Natural killer cell (primary cell): ENCODE results near the gene CHKA. TPM values are rescaled to one million over a fixed set of nuclear protein-coding genes. Genes with fewer than 3 reads are reported as not detected.

Experiments
- ATAC-seq, 3 donors: fragments of 150-1000 bp in 2 of 3; fragments of 200-7000 bp in 1 of 3; cut with Tn5 transposase; 1 replicate in 1 of 3; 2 replicates in 2 of 3; pipeline ENCODE4 v1.10.0; 2021; ENCODE audit warnings: mild to moderate bottlenecking in 2 of 3, moderate library complexity in 2 of 3
- DNase-seq, 2 donors: peaks; one replicate each; pipeline versions ENCODE4 v3.0.0 to v3.0.0-alpha.2; 2013 to 2021; ENCODE audit warnings: mixed read lengths in 1 of 2
- H3K27ac ChIP-seq: one replicate; pipeline ENCODE4 v1.5.1; 2013; ENCODE audit warnings: mild to moderate bottlenecking, low read length
- H3K27me3 ChIP-seq: one replicate; pipeline ENCODE4 v1.6.1; 2013; ENCODE audit warnings: low read length; ENCODE audit not compliant: control insufficient read depth, insufficient read depth
- H3K36me3 ChIP-seq: one replicate; pipeline ENCODE4 v1.6.1; 2013; ENCODE audit warnings: low read length; ENCODE audit not compliant: control insufficient read depth, insufficient read depth
- H3K4me1 ChIP-seq: one replicate; pipeline ENCODE4 v1.6.1; 2013; ENCODE audit warnings: low read length; ENCODE audit not compliant: control insufficient read depth, insufficient read depth
- H3K4me3 ChIP-seq: one replicate; pipeline ENCODE4 v1.5.1; 2013; ENCODE audit warnings: low read length
- H3K9me3 ChIP-seq: one replicate; pipeline ENCODE4 v1.6.1; 2013; ENCODE audit warnings: low read length; ENCODE audit not compliant: control insufficient read depth, insufficient read depth
- H3K27ac Mint-ChIP-seq, 2 donors: one replicate each; pipeline ENCODE4 v1.8.0; 2022; ENCODE audit warnings: mild to moderate bottlenecking in 2 of 2, mixed read lengths in 2 of 2, moderate library complexity in 1 of 2
- H3K27me3 Mint-ChIP-seq, 2 donors: one replicate each; pipeline ENCODE4 v1.8.0; 2022; ENCODE audit warnings: low read depth in 2 of 2, mixed read lengths in 2 of 2
- H3K36me3 Mint-ChIP-seq: one replicate; pipeline ENCODE4 v1.8.0; 2022; ENCODE audit warnings: mixed read lengths
- H3K4me1 Mint-ChIP-seq, 2 donors: one replicate each; pipeline ENCODE4 v1.8.0; 2022; ENCODE audit warnings: mixed read lengths in 2 of 2
- H3K4me3 Mint-ChIP-seq: one replicate; pipeline ENCODE4 v1.8.0; 2022; ENCODE audit warnings: mild to moderate bottlenecking, moderate library complexity, mixed read lengths
- H3K9me3 Mint-ChIP-seq, 2 donors: one replicate each; pipeline ENCODE4 v1.8.0; 2022; ENCODE audit warnings: mixed read lengths in 2 of 2
- WGBS: methylation state at CpG from one replicate; pipeline ENCODE4 v1.1.7; 2013; ENCODE audit warnings: missing lambda C conversion rate; ENCODE audit not compliant: insufficient coverage; 5-methylcytosine and 5-hydroxymethylcytosine counted together
- intact Hi-C: fragments of 100-400 bp; cut with micrococcal nuclease; formaldehyde crosslinking; loops from one replicate; pipeline ENCODE4 v1.14.2; 2022
- total RNA-seq, 4 donors: library from RNA; stranded (reverse); fragments of 120-200 nt in 1 of 4; gene quantifications; one replicate each; pipeline versions ENCODE4 v1.2.3 to v1.2.4, GENCODE V29; 2013 to 2022
- TF ChIP-seq, protein P1 (sequence below): fragments of 200-600 bp; IDR thresholded peaks from one replicate; pipeline ENCODE4 v1.8.0; 2022; ENCODE audit warnings: antibody characterized with exemption

CHKA gene
- total RNA-seq, 3 donors from 2014 or later (not counting 1 experiment from before 2014, with no cell fraction given) = 15.8 to 24.6 (median 24.4) TPM

- WGBS = 94% methylated on average over 14 of the region's 14 CpGs
- Histone ChIP-seq H3K4me1 (no peaks in the 10 kb centered on the region), H3K9me3 (no peaks in the 10 kb centered on the region), H3K4me3 (no peak overlapping the region), H3K27ac (no peak overlapping the region), H3K36me3 (peaks cover 26% of the 10 kb centered on the region), H3K27me3 (no peaks in the 10 kb centered on the region)
- Mint-ChIP-seq H3K36me3 (peaks cover 20% of the 10 kb centered on the region), H3K27me3 (no peaks in the 10 kb centered on the region), H3K4me1 (no peaks in the 10 kb centered on the region), H3K4me3 (no peak overlapping the region), H3K27ac (no peak overlapping the region), H3K9me3 (no peaks in the 10 kb centered on the region)
- ATAC-seq (no peak), DNase-seq (no peak)
- TF ChIP-seq, protein P1, sequence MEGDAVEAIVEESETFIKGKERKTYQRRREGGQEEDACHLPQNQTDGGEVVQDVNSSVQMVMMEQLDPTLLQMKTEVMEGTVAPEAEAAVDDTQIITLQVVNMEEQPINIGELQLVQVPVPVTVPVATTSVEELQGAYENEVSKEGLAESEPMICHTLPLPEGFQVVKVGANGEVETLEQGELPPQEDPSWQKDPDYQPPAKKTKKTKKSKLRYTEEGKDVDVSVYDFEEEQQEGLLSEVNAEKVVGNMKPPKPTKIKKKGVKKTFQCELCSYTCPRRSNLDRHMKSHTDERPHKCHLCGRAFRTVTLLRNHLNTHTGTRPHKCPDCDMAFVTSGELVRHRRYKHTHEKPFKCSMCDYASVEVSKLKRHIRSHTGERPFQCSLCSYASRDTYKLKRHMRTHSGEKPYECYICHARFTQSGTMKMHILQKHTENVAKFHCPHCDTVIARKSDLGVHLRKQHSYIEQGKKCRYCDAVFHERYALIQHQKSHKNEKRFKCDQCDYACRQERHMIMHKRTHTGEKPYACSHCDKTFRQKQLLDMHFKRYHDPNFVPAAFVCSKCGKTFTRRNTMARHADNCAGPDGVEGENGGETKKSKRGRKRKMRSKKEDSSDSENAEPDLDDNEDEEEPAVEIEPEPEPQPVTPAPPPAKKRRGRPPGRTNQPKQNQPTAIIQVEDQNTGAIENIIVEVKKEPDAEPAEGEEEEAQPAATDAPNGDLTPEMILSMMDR = no peak
- intact Hi-C loops = no loop called here
These were observed 37.4 kb upstream of the CHKA start for GRCh38 chr11:68158580-68158979.

DNA sequence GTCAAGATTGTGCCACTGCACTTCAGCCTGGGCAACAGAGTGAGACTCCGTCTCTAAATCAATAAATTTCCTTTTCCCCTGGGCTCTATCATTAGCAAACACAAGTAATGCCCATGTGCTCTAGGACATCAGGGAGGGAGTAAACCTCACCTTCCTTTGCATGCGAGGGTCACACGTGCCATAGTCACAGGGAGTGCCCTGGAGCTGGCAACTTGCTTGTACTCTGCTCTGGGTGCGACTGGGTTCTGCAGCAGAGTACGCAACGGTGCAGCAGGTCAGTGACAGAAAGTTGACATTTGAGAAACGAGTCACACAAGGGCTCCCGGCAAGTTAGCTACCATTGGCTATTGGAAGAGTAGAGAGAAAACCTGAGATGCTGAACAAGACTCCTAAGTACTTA lies 32.6 kb upstream of the CHKA start:
- no peak overlapping the region for H3K27ac ChIP-seq
- intact Hi-C loops = no loop called here
- TF ChIP-seq, protein P1 = no peak
- no peak overlapping the region for H3K4me3 ChIP-seq
- DNase-seq (no peak), ATAC-seq (no peak)
- Mint-ChIP-seq H3K4me3 (no peak overlapping the region), H3K36me3 (peaks cover 10% of the 10 kb centered on the region), H3K27me3 (no peaks in the 10 kb centered on the region), H3K4me1 (peaks cover 0 to 9% of the 10 kb centered on the region in 2 donors), H3K9me3 (no peaks in the 10 kb centered on the region), H3K27ac (no peak overlapping the region)
- 95% methylated on average over 8 of the region's 8 CpGs for WGBS
- H3K36me3 ChIP-seq = peaks cover 18% of the 10 kb centered on the region
- H3K9me3 ChIP-seq = no peaks in the 10 kb centered on the region
- no peaks in the 10 kb centered on the region for H3K27me3 ChIP-seq
- H3K4me1 ChIP-seq = no peaks in the 10 kb centered on the region

DNA sequence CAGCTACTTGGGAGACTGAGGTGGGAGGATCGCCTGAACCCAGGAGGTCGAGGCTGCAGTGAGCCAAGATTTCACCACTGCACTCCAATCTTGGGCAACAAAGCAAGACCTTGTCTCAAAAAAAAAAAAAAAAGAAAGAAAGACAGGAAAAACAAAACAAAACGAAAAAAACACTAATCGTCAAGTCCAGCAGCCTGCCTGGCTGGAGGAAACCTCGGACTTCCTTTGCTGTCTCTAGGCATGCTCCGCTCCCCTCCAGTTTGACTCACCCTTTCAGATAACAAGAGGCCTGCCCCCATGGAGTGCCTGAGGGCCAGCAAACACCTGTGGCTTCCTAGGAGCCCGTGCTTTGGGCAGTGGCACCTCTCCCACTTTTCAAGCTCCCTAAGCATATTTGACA lies 28.8 kb upstream of the CHKA start:
- Mint-ChIP-seq H3K27ac (no peak overlapping the region), H3K36me3 (no peaks in the 10 kb centered on the region), H3K4me1 (peaks cover 0 to 13% of the 10 kb centered on the region in 2 donors), H3K4me3 (no peak overlapping the region), H3K9me3 (no peaks in the 10 kb centered on the region), H3K27me3 (no peaks in the 10 kb centered on the region)
- Histone ChIP-seq H3K36me3 (peaks cover 2% of the 10 kb centered on the region), H3K4me3 (no peak overlapping the region), H3K27me3 (no peaks in the 10 kb centered on the region), H3K27ac (no peak overlapping the region), H3K4me1 (no peaks in the 10 kb centered on the region), H3K9me3 (no peaks in the 10 kb centered on the region)
- DNase-seq (no peak), ATAC-seq (no peak)
- WGBS = 18% methylated on average over 6 of the region's 7 CpGs
- intact Hi-C loops = no loop called here
- TF ChIP-seq, protein P1 = no peak

GRCh38 chr11:68149417-68149816 lies 28.2 kb upstream of the CHKA start:
- Histone ChIP-seq H3K4me3 (no peak overlapping the region), H3K27me3 (no peaks in the 10 kb centered on the region), H3K9me3 (no peaks in the 10 kb centered on the region), H3K27ac (no peak overlapping the region), H3K36me3 (peaks cover under 1% of the 10 kb centered on the region), H3K4me1 (peaks cover 5% of the 10 kb centered on the region)
- Mint-ChIP-seq H3K27me3 (no peaks in the 10 kb centered on the region), H3K4me1 (peaks cover 0 to 13% of the 10 kb centered on the region in 2 donors), H3K36me3 (no peaks in the 10 kb centered on the region), H3K27ac (no peak overlapping the region), H3K9me3 (no peaks in the 10 kb centered on the region), H3K4me3 (no peak overlapping the region)
- TF ChIP-seq, protein P1 = no peak
- 84% methylated on average over 6 of the region's 6 CpGs for WGBS
- intact Hi-C loops = no loop called here
- no peak for ATAC-seq
- no peak for DNase-seq
